ENCODE measurements around the gene HNRNPLL. TPM values are rescaled to one million over a fixed set of nuclear protein-coding genes. Genes with fewer than 3 reads are reported as not detected.
A peak's percentile ranks its signal among the peaks of the same experiment; 100 is the strongest.

HNRNPLL gene
- total RNA-seq, 2 donors from 2014 or later, result 70.9 to 74.1 TPM

DNA sequence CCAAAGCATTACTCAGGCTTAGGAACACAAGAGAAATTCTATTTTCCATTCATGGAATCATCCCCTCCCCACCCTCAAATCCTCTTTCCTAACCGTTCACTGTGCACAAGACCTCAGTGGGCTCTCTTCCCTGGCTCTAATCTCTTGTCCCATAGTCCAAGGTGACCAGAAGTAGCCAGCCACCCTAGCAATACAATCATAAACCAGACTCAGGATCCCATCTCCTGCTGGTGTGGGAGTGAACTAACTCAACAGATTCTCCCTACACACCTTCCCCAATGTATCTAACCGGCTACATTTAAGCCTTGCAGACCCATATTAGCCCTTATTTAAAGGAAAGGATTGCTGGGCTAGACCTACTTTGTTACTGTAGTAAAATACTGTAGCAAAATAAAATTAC is 45.5 kb downstream of the HNRNPLL start:
- Mint-ChIP-seq H3K9me3 (peaks cover 2% of the 10 kb centered on the region), H3K4me1 (peaks cover 3% of the 10 kb centered on the region), H3K27me3 (ENCODE audit: insufficient read depth) (no peaks in the 10 kb centered on the region), H3K36me3 (ENCODE audit: low read depth) (peaks cover 40% of the 10 kb centered on the region), H3K27ac (no peak overlapping the region), H3K4me3 (no peak overlapping the region)
- Histone ChIP-seq H3K9me3 (ENCODE audit: control insufficient read depth, low read length) (no peaks in the 10 kb centered on the region), H3K4me1 (ENCODE audit: control insufficient read depth, insufficient read depth, low read length) (no peaks in the 10 kb centered on the region), H3K9ac (ENCODE audit: extremely low read depth, low read length, poor library complexity, severe bottlenecking) (no peak overlapping the region), H3K36me3 (ENCODE audit: control insufficient read depth, insufficient read depth, low read length) (peaks cover 58% of the 10 kb centered on the region), H3K27me3 (ENCODE audit: control insufficient read depth, insufficient read depth, low read length, poor library complexity, severe bottlenecking) (no peaks in the 10 kb centered on the region), H3K4me3 (ENCODE audit: low read length) (no peak overlapping the region), H3K27ac (ENCODE audit: low read depth, low read length) (no peak overlapping the region)
- WGBS, 2 experiments (ENCODE audit: insufficient coverage in 1 of 2, insufficient read length in 1 of 2), result 88 to 91% methylated on average over 1 to 2 of the region's 2 CpGs
- TF ChIP-seq, protein P1, sequence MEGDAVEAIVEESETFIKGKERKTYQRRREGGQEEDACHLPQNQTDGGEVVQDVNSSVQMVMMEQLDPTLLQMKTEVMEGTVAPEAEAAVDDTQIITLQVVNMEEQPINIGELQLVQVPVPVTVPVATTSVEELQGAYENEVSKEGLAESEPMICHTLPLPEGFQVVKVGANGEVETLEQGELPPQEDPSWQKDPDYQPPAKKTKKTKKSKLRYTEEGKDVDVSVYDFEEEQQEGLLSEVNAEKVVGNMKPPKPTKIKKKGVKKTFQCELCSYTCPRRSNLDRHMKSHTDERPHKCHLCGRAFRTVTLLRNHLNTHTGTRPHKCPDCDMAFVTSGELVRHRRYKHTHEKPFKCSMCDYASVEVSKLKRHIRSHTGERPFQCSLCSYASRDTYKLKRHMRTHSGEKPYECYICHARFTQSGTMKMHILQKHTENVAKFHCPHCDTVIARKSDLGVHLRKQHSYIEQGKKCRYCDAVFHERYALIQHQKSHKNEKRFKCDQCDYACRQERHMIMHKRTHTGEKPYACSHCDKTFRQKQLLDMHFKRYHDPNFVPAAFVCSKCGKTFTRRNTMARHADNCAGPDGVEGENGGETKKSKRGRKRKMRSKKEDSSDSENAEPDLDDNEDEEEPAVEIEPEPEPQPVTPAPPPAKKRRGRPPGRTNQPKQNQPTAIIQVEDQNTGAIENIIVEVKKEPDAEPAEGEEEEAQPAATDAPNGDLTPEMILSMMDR (conservative IDR thresholded peaks at IDR 0.05), result no peak
- no peak for DNase-seq

DNA sequence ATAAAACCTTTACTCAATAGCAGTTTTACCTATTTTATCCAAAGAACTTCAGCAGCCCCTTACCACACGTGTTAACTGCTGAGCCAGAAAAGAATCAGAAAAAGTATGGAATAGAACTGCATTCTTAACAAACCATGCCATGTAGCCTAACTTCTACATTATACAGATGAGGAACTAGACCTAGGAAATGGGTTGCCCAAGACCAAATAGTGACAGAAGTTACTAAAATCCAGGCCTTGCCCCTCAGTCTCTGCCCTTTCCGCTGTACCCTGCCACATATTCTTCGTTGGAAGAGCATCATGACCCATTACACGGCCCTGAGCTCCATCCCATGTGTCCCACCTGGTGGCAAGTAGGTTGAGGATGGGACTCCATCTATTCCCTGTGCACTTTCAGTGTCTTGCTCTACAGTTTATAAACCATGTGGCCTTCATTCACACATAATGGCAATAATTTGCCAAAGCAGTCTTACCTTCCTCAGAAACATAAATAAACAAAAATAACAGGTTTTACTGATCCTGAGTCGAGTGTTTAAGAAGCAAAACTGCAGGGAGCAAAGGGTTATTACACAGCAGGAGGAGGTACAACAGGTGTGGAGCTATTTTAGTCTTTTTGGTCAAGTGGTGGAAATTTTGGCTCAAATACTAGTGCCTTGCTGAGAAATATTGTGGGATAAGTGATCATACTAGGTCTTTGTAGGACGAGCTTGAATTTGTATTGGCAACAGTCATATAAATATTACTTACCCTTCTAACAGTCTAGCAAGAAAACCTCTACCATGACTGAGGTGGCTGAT is 46.5 kb downstream of the HNRNPLL start:
- peaks cover 2% of the 10 kb centered on the region for H3K9me3 Mint-ChIP-seq
- peaks cover 3% of the 10 kb centered on the region for H3K4me1 Mint-ChIP-seq
- peaks cover 58% of the 10 kb centered on the region for H3K36me3 ChIP-seq (ENCODE audit: control insufficient read depth, insufficient read depth, low read length)
- peaks cover 39% of the 10 kb centered on the region for H3K36me3 Mint-ChIP-seq (ENCODE audit: low read depth)
- H3K4me1 ChIP-seq (ENCODE audit: control insufficient read depth, insufficient read depth, low read length), result no peaks in the 10 kb centered on the region
- TF ChIP-seq, protein P1 (conservative IDR thresholded peaks at IDR 0.05), result no peak
- no peak for DNase-seq
- no peak overlapping the region for H3K4me3 Mint-ChIP-seq
- H3K27me3 ChIP-seq (ENCODE audit: control insufficient read depth, insufficient read depth, low read length, poor library complexity, severe bottlenecking), result no peaks in the 10 kb centered on the region
- H3K27ac ChIP-seq (ENCODE audit: low read depth, low read length), result no peak overlapping the region
- H3K27ac Mint-ChIP-seq, result peak overlapping the region; percentile 10
- WGBS, 2 experiments (ENCODE audit: insufficient coverage in 1 of 2, insufficient read length in 1 of 2), result 96% methylated on average over 3 to 5 of the region's 6 CpGs
- no peaks in the 10 kb centered on the region for H3K27me3 Mint-ChIP-seq (ENCODE audit: insufficient read depth)
- no peak overlapping the region for H3K9ac ChIP-seq (ENCODE audit: extremely low read depth, low read length, poor library complexity, severe bottlenecking)
- H3K4me3 ChIP-seq (ENCODE audit: low read length), result no peak overlapping the region
- no peaks in the 10 kb centered on the region for H3K9me3 ChIP-seq (ENCODE audit: control insufficient read depth, low read length)

DNA sequence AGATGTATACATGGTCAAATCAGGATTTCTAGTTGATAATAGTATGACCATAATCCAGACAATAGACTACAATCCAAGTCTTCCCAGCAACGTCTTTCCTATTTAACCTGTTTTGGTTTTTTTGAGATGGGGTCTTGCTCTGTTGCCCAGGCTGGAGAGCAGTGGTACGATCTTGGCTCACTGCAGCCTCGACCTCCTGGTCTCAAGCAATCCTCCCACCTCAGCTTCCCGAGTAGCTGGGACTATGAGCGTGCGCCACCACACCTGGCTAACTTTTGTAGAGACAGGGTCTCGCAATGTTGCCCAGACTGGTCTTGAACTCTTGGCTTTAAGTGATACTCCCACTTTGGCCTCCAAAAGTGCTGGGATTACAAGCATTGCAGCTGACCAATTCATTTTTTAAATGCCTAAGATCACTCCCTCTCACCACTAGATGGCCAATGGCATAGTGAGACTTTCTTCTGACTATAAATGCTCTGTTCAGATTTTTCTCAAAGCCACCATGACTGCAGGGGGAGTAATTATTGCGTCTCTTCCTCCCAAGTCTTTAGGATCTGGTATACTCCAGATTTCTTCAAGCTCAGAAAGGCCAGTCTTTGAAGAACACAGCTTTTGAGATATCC is 47.6 kb downstream of the HNRNPLL start:
- H3K36me3 ChIP-seq (ENCODE audit: control insufficient read depth, insufficient read depth, low read length), result peaks cover 57% of the 10 kb centered on the region
- Mint-ChIP-seq H3K9me3 (peaks cover 2% of the 10 kb centered on the region), H3K27me3 (ENCODE audit: insufficient read depth) (no peaks in the 10 kb centered on the region), H3K4me3 (no peak overlapping the region), H3K27ac (no peak overlapping the region), H3K36me3 (ENCODE audit: low read depth) (peaks cover 35% of the 10 kb centered on the region), H3K4me1 (peaks cover 3% of the 10 kb centered on the region)
- H3K9me3 ChIP-seq (ENCODE audit: control insufficient read depth, low read length), result no peaks in the 10 kb centered on the region
- no peak overlapping the region for H3K9ac ChIP-seq (ENCODE audit: extremely low read depth, low read length, poor library complexity, severe bottlenecking)
- no peak overlapping the region for H3K4me3 ChIP-seq (ENCODE audit: low read length)
- WGBS, 2 experiments (ENCODE audit: insufficient coverage in 1 of 2, insufficient read length in 1 of 2), result 93 to 96% methylated on average over 7 to 8 of the region's 8 CpGs
- no peak overlapping the region for H3K27ac ChIP-seq (ENCODE audit: low read depth, low read length)
- H3K27me3 ChIP-seq (ENCODE audit: control insufficient read depth, insufficient read depth, low read length, poor library complexity, severe bottlenecking), result no peaks in the 10 kb centered on the region
- no peaks in the 10 kb centered on the region for H3K4me1 ChIP-seq (ENCODE audit: control insufficient read depth, insufficient read depth, low read length)
- no peak for DNase-seq
- TF ChIP-seq, protein P1 (conservative IDR thresholded peaks at IDR 0.05), result peak; percentile 76
